Measurements from ENCODE around the gene EFNA4. TPM values are rescaled to one million over a fixed set of nuclear protein-coding genes. Genes with fewer than 3 reads are reported as not detected.

Gene EFNA4
- total and polyA plus RNA-seq, 9 of the 15 experiments (the other 6 are each of a cell fraction or from before 2014, with no cell fraction given): 0.68 to 7.4 (median 6.1) TPM

GRCh38 chr1:155106862-155107261, 43.3 kb downstream of the EFNA4 start (continued):
- TF ChIP-seq ZNF318 (IDR thresholded peaks at IDR 0.05; ENCODE audit: borderline replicate concordance in 1 of 2, low read depth in 1 of 2) (no peak), TFE3 (CRISPR knock-in tag; IDR thresholded peaks at IDR 0.05) (no peak), ATF1 (CRISPR knock-in tag; IDR thresholded peaks at IDR 0.05) (no peak), ATF1 (tag; IDR thresholded peaks at IDR 0.05) (no peak), THAP12 (CRISPR knock-in tag; IDR thresholded peaks at IDR 0.05) (no peak), NR3C1 (CRISPR knock-in tag; IDR thresholded peaks at IDR 0.05) (no peak), ELF4 (CRISPR knock-in tag; IDR thresholded peaks at IDR 0.05) (no peak)

Measured in K562 (cell line).